Fibroblast of lung (primary cell): ENCODE results near the gene SFRP5. TPM values are rescaled to one million over a fixed set of nuclear protein-coding genes. Genes with fewer than 3 reads are reported as not detected.

Source experiments
- DNase-seq, 2 donors: peaks; one replicate each; pipeline versions ENCODE4 v3.0.0 to v3.0.0-alpha.2; 2010; ENCODE audit warnings: low read depth in 2 of 2
- H2AFZ ChIP-seq: 2 replicates; pipeline ENCODE4 v1.5.1; 2012; ENCODE audit warnings: low read length, control low read depth, inconsistent platforms
- H3K27ac ChIP-seq: 2 replicates; pipeline ENCODE4 v1.5.1; 2011; ENCODE audit warnings: low read length, control low read depth; ENCODE audit not compliant: insufficient read depth
- H3K27me3 ChIP-seq: 2 replicates; pipeline ENCODE4 v1.5.1; 2011; ENCODE audit warnings: mild to moderate bottlenecking, low read length; ENCODE audit not compliant: control insufficient read depth, insufficient read depth
- H3K36me3 ChIP-seq: 2 replicates; pipeline ENCODE4 v1.5.1; 2011; ENCODE audit warnings: low read length; ENCODE audit not compliant: control insufficient read depth, insufficient read depth
- H3K4me1 ChIP-seq: 2 replicates; pipeline ENCODE4 v1.5.1; 2011; ENCODE audit warnings: low read length; ENCODE audit not compliant: control insufficient read depth, insufficient read depth; ENCODE audit errors: extremely low read depth
- H3K4me2 ChIP-seq: 2 replicates; pipeline ENCODE4 v1.5.1; 2011; ENCODE audit warnings: low read length, control low read depth; ENCODE audit not compliant: insufficient read depth; ENCODE audit errors: extremely low read depth
- H3K4me3 ChIP-seq, 4 experiments: fragments of 200-600 bp in 1 of 4; sonication (generic) in 1 of 4; replicated peaks in 1 of 4; 2 replicates each; pipeline ENCODE4 v1.5.1; 2011 to 2016; ENCODE audit warnings: low read length in 4 of 4, low read depth in 3 of 4, mild to moderate bottlenecking in 3 of 4, control low read depth in 2 of 4, inconsistent platforms in 1 of 4, mixed read lengths in 1 of 4; ENCODE audit not compliant: insufficient read depth in 1 of 4; ENCODE audit errors: control extremely low read depth in 1 of 4
- H3K79me2 ChIP-seq: 2 replicates; pipeline ENCODE4 v1.5.1; 2012; ENCODE audit warnings: mild to moderate bottlenecking, low read length, inconsistent platforms; ENCODE audit not compliant: control insufficient read depth, insufficient read depth
- H3K9ac ChIP-seq: 2 replicates; pipeline ENCODE4 v1.5.1; 2011; ENCODE audit warnings: mild to moderate bottlenecking, low read length, control low read depth; ENCODE audit not compliant: insufficient read depth
- H3K9me3 ChIP-seq: 2 replicates; pipeline ENCODE4 v1.5.1; 2012; ENCODE audit warnings: low read depth, low read length; ENCODE audit not compliant: control insufficient read depth, insufficient read depth
- H4K20me1 ChIP-seq: 2 replicates; pipeline ENCODE4 v1.5.1; 2011; ENCODE audit warnings: low read length; ENCODE audit not compliant: control insufficient read depth, insufficient read depth; ENCODE audit errors: extremely low read depth
- CTCF ChIP-seq, 2 donors: IDR thresholded peaks in 1 of 2; conservative IDR thresholded peaks in 1 of 2; 1 replicate in 1 of 2; 2 replicates in 1 of 2; pipeline ENCODE4 v1.5.1; 2011 to 2012; ENCODE audit warnings: low read length in 2 of 2, control low read depth in 1 of 2, inconsistent platforms in 1 of 2, low read depth in 1 of 2, mild to moderate bottlenecking in 1 of 2
- EZH2 ChIP-seq: IDR thresholded peaks from 2 replicates; pipeline ENCODE4 v1.5.1; 2012; ENCODE audit warnings: low read length, control low read depth, mild to moderate bottlenecking; ENCODE audit errors: missing control alignments
- polyA plus RNA-seq, 2 donors: library from polyadenylated mRNA; depleted of rRNA in 1 of 2; stranded (reverse) in 1 of 2; unstranded in 1 of 2; fragments of >200 nt; gene quantifications; 2 replicates each; pipeline ENCODE4 v1.2.1, GENCODE V29; 2011 to 2012; ENCODE audit warnings: missing spikeins in 1 of 2
- total RNA-seq: library from RNA; depleted of rRNA; stranded (reverse); fragments of >200 nt; gene quantifications from 2 replicates; pipeline ENCODE4 v1.2.1, GENCODE V29; 2014

The SFRP5 gene
- total and polyA plus RNA-seq, 2 donors (not counting 1 experiment from before 2014, with no cell fraction given) = not detected

DNA sequence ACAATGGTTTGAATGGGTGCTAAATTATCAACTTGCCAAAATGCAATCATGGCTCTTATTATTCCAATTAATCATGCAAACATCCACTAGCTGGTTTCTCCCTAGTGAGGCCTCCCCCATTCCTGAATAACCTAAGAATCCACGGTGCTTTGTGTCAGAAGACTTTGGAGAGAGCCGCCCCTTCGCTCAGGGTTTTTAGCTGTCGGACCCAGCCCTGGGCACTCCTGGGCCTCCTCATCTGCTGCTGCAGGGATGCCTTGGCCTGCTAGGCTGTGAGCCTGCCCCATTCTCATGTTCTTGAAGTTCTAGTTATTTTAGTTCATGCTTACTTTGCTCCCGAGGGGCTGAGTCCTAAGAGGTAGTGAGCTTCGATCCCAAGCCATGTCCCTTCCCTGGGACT lies 34.1 kb upstream of the SFRP5 start:
- H3K79me2 ChIP-seq = no peaks in the 10 kb centered on the region
- H3K4me2 ChIP-seq = no peak overlapping the region
- no peaks in the 10 kb centered on the region for H3K27me3 ChIP-seq
- no peak overlapping the region for H3K4me3 ChIP-seq
- H3K9me3 ChIP-seq = no peaks in the 10 kb centered on the region
- no peak overlapping the region for H3K27ac ChIP-seq
- H3K36me3 ChIP-seq = no peaks in the 10 kb centered on the region
- H3K9ac ChIP-seq = no peak overlapping the region
- TF ChIP-seq CTCF (conservative IDR thresholded peaks at IDR 0.05 in 1 of 2, IDR thresholded peaks at IDR 0.05 in 1 of 2; ENCODE audit: low read depth in 1 of 2, low read length in 2 of 2) = no peak
- TF ChIP-seq EZH2 = no peak
- no peaks in the 10 kb centered on the region for H4K20me1 ChIP-seq
- no peaks in the 10 kb centered on the region for H3K4me1 ChIP-seq
- no peak overlapping the region for H2AFZ ChIP-seq
- no peak for DNase-seq

GRCh38 chr10:97805096-97805884 lies 33.5 kb upstream of the SFRP5 start:
- Histone ChIP-seq H3K4me2 (no peak overlapping the region), H4K20me1 (no peaks in the 10 kb centered on the region), H3K79me2 (no peaks in the 10 kb centered on the region), H3K27me3 (peaks cover 2% of the 10 kb centered on the region), H2AFZ (no peak overlapping the region), H3K27ac (no peak overlapping the region), H3K9ac (no peak overlapping the region), H3K36me3 (no peaks in the 10 kb centered on the region), H3K4me1 (no peaks in the 10 kb centered on the region), H3K4me3 (no peak overlapping the region), H3K9me3 (no peaks in the 10 kb centered on the region)
- TF ChIP-seq CTCF (conservative IDR thresholded peaks at IDR 0.05 in 1 of 2, IDR thresholded peaks at IDR 0.05 in 1 of 2; ENCODE audit: low read depth in 1 of 2, low read length in 2 of 2) (no peak), EZH2 (no peak)
- no peak for DNase-seq

DNA sequence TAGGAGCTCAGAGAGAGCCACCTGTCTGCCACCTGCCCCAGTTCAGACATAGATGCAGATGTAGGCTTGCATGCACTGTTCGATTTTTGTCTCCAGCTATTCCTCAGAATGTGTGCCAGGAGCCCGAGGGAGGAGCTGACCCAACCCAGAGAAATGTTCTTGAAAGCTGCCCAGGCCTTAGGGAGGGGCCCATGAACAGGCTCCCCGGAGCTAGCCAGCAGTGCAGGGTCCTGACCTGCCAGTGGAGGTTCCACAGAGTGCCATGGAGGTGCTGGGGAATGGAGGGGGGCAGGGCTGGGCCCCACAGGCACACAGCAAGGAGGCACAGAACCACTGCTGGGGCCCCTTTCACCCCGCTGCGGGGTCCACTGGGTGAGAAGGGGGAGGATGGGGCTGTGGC lies 29.6 kb upstream of the SFRP5 start:
- Histone ChIP-seq H3K36me3 (no peaks in the 10 kb centered on the region), H2AFZ (no peak overlapping the region), H3K4me3 (no peak overlapping the region), H3K79me2 (no peaks in the 10 kb centered on the region), H3K27ac (no peak overlapping the region), H3K4me1 (no peaks in the 10 kb centered on the region), H3K4me2 (no peak overlapping the region), H4K20me1 (no peaks in the 10 kb centered on the region), H3K9ac (no peak overlapping the region), H3K27me3 (peaks cover 4% of the 10 kb centered on the region), H3K9me3 (no peaks in the 10 kb centered on the region)
- TF ChIP-seq EZH2 (no peak), CTCF (conservative IDR thresholded peaks at IDR 0.05 in 1 of 2, IDR thresholded peaks at IDR 0.05 in 1 of 2; ENCODE audit: low read depth in 1 of 2, low read length in 2 of 2) (no peak)
- DNase-seq = no peak
